GM18498 (cell line): ENCODE measurements around the gene DAAM2.

Source experiments
- ATAC-seq: cut with Tn5 transposase; IDR thresholded peaks from one replicate; pipeline ENCODE4 v1.9.1; 2021; ENCODE audit warnings: mild to moderate bottlenecking, moderate library complexity; ENCODE audit not compliant: unreplicated experiment

The DAAM2 gene

DNA sequence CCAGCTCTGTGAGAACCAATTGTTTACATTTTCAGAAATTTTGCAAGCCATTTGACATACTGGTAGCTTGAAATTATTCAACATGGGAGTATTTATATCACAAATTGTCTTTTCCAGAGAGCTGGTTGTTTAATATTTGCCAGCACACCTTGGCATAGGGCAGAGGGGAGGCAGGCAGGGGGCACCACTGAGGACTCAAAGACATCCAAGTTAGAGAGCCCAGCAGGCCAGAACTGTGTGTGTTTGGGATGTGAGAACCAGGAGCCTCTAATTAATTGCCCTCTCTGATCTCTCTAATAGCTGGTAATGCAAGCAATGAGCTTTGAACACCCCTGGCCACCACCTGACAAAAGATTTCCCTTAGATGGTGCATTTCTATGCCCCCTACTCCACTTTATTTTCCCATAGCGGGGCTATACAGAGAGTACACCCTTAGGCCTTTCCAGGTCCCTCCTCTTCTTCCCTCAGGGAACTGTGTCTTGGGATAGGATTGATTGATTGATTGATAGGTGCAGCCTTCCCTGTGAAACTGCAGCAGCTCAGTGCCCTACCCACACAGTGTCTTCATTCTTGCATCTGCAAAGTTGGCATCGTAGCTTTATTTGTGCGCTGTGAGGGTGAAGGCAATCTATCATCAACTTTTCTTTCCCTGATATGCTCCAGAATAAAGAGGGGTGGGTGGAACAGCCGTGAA is 112.9 kb downstream of the DAAM2 start:
- ATAC-seq: no peak

DNA sequence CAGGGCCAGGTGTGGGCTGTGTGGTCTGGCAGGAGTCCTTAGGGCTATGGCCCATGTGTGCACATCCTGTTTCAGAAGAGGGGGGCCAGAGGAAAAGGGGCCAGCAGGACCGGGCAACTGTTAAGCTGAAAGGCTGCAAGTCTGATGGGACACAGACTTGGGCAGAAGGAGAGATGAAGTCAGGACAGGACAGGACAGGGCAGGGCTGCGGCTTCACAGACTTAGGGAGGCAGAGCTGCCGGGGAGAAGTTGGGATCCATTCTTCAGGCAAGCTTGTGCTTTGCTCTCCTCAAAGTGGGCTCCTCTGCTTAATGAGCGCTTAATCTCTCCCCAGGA is 113.4 kb downstream of the DAAM2 start:
- ATAC-seq: no peak

DNA sequence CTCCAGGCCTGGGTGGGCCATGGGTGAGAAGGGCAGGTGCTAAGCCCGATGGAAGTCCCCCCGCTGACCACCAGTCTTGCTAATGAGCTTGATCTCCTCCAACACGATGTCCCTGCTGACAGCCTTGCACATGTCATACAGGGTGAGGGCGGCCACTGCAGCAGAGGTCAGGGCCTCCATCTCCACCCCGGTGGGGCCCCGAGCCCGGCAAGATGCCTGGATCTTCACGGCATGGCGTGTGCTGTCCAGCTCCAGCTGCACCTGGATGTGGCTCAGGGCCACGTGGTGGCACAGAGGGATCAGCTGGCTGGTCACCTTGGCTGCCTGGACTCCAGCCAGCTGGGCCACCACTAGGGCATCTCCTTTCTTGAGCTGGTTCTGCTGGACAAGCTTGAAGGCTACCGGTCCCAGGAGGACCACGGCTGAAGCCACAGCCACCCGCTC is 114.2 kb downstream of the DAAM2 start:
- no peak for ATAC-seq

DNA sequence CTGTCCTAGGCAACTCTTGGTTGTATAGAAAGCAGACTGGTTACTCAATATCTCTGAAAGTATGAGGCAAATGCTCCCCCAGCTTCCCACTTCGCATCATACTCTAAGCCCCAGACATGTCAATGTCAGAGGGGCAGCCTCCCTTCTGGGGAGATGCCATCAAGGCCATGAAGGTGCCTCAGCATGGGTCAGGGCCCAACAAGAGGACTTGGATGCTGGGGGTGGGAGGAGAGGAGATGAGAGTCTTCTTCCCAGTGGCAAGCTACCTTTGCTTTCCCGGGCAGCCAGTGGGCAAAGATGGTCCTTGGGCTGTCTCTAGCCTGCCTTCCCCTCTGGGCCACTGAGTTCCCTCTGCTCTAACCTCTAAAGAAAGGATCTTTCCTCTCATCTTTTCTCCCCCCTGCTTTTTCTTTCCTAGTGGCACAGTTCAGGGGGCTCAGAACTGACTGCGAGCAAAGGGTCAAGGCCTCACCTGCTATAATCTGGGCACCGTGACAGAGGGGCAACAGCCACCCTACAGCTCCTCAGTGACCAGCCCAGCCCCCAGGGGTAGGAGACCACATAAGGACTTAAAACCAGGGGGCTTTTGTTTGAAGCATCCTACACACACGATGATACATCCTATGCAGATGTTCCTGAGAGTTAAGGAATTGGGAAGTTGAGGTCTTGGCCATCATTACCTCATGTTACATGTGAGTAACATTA is 115.8 kb downstream of the DAAM2 start:
- ATAC-seq: no peak

DNA sequence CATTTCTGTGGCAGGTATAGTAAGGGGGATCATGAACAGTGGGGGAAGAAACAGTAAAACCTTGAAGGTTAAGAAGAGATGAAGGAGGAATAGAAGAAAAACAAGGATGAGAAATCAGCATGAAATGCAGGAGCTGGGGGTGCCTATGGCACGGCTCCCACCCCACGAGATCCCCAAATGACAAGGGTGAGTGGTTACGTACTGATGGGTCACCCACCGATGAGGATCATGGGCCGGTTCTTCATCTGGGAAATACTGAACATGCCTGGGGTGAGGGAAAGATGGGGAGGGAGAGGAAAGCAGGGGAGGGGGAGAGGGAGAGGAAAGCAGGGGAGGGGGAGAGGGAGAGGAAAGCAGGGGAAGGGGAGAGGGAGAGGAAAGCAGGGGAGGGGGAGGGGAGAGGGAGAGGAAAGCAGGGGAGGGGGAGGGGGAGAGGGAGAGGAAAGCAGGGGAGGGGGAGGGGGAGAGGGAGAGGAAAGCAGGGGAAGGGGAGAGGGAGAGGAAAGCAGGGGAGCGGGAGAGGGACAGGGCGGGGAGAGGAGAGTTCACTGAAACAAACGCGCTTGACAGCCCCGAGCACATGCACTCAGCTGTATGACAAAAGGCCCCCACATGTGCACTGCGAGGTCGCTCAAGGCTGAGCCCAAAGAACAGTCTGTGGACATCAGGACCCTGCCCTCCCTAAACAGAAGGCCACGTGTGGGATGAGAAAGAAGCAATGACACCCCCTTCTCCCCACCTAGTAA is 116.8 kb downstream of the DAAM2 start:
- ATAC-seq: no peak

DNA sequence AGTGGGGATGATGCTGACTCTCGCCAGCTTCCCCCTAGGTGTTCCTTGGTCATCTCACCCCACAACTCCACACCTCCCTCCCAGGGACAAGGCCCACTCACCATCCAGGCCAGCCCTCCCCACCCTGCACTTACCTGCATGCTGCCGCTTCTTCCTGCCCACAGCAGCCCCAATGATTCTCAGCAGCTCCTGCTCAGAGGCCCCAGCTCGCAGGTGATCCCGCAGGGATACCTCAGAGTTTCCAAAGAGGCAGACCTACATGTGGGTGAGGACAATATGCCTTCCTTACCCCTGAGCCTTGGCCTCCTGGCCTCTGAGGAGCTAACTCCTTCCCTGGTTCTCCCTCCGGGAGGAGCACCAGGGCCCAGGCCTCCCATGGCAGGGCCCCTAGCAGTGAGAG is 117.5 kb downstream of the DAAM2 start:
- no peak for ATAC-seq

DNA sequence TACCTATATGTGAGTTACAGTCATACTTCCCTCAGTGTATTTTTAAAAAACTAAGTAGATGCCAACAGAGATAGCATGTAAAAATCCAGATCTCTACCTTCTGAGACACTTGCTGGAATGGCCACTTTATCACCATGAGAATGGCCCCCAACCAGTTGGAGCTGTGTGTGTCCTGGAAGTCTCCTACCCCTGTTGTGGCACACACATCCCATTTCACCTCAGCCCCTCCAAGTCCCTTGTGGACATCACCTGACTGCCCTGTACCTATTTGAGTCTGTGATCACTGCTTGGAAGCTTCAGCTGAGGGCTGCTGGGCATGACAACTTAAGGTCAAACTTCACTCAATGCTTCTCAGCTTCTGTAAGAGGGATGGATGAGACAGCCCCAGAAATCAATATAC is 118.0 kb downstream of the DAAM2 start:
- no peak for ATAC-seq

DNA sequence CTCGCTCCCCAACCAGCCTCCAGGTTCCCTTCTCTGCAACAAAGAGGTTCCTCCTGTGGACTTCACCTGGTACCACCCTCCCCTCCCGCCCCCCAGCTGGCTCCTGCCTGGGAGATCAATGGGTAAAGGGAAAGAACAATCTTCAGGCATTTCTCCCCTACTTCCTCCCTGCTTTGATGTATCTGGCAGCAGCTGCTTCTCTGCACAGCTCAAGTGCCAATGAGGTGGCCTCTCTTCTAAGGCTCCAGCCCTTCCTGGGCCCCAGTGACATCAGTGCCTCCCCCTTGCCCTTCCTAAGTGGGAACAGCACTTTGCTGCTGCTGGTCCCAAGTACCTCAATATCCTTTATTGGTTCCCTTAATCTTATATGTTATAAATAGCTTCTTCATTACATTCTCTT is 118.6 kb downstream of the DAAM2 start:
- no peak for ATAC-seq

DNA sequence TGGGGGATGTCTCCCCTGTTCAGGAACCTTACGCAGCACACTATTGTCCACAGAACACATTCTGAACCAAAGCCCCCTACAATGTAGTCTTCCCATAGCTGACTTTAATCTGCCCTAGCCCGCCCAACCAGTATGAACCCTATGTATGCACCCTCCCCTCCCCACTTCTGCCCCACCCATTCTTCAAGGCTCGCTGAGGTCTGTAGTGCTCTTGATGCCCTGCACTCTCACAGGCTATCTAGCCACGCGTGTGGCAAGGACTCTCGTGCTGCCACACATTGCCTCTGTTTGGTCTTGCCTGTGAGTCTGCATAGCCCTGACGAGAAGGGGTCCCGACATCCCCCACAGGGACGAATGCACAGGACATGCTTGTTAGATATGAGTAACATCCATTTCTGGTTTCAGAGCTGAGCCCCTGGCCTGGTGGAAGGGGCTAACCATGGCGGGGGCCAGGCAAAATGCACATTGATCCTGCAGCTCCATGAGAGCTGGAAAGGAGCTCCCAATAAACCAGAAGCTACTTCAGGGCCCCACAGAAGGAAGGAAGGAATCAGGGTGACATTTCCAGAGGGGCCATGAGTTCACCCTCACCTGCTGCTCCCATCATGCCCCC is 119.4 kb downstream of the DAAM2 start:
- no peak for ATAC-seq

DNA sequence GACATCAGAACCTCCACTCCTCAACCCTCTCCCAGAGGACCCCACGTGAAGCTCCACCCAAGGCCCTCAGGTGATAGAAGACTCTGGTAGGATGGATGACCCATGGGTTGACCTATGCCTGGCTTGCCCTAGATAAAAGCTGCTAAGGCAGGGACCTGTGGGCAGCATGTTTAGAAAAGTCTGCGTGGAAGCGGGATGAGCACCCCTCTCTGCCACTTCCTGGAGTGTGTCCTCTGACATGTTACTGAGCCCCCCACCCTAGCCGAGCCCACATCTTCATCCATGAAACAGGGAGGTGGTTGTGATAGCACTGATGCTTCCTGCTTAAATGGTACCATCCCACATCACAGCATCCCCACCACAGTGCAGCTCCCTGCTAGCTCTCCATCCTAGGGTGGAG is 120.3 kb downstream of the DAAM2 start:
- no peak for ATAC-seq

DNA sequence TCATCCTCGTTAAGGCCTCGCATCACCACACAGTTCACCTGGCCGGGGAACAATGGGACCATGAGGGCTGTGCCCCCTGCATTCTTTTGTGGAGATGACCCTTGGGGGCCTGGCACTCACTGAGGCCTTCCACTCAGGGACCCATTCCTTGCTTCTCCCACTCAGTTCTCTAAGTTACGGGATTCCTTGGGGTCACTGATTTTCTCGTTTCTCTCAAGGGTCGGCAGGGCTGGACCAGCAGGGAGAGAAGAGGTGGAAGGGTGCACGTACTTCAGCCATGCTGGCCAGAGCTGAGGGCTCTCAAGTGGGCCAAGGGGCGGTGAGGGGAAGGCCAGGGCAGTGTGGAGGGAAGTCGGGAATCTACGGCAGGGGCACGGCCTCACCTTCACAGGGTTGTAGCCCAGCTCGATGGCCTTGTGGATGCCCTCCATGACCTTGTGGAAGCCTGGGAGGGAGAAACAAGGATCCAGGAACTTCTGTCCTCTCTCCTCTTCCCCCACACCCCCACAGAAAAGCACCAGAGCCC is 121.3 kb downstream of the DAAM2 start:
- no peak for ATAC-seq

DNA sequence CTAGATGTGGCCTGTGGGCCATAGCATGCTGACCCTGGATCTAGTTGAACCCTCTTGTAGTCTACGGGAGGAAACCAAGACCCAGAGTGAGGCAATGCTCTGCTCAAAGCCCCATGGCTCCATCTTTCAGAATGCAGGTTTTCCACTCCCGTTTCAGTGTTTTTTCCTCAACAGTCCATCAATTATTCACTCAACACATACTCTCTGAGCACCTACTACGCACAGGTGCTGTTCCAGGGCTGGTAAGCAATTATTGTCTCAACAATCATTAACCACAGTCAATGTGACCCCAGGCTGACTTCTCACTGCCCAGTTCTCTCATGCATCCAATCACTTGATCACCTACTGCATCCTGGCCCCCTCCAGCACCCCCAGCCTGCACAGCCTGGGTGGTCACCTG is 122.1 kb downstream of the DAAM2 start:
- ATAC-seq: no peak

DNA sequence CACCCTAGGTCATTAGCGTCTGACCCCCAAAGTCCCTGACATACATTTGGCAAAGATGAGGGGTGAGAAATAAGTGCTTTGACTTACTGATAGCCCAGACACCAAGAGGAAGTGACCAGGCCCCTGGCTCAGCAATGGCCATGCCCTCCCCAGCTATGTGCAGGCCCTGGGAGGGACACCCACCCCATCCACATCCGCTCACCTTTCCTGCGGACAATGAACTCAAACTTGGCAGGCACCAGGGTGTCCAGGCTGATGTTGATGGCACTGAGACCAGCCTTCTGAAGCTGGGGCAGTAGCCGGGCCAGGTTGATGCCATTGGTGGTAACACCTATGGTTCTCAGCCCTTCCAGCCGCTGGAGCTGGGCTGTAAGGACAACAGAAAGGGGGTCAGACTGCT is 123.7 kb downstream of the DAAM2 start:
- ATAC-seq: no peak

DNA sequence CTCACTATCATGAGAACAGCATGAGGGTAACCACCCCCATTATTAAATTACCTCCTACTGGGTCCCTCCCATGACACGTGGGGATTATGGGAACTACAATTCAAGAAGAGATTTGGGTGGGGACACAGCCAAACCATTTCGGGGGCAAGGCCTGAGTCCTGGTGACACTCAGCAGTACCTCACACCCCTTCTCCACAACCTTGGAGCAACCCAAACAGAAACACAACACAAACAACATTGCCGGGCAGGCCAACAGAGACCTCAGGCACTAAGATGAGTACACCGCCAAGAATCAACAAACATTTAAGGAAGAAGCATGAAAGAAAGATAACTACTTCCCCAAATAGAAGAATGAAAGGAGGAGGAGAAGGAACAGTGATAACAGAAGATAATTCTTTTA is 125.2 kb downstream of the DAAM2 start:
- ATAC-seq: no peak

DNA sequence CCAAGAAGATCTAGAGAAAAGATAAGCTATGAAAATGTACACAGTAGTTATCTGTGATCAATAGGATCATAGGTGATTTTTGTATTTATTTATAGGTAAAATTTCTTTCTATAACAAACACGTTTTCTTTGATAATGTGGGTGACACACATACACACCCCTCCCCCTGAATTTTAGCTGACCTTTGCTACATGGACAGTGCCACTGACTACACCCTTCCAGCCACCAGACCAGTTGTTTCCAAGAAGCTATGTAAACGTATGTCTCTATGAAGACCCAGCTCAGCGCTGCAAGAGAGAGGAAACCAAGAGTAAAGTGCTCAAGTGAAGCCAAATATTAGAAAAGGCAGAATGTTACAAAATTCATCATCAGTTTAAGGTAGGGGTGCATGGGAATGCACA is 125.8 kb downstream of the DAAM2 start:
- no peak for ATAC-seq

DNA sequence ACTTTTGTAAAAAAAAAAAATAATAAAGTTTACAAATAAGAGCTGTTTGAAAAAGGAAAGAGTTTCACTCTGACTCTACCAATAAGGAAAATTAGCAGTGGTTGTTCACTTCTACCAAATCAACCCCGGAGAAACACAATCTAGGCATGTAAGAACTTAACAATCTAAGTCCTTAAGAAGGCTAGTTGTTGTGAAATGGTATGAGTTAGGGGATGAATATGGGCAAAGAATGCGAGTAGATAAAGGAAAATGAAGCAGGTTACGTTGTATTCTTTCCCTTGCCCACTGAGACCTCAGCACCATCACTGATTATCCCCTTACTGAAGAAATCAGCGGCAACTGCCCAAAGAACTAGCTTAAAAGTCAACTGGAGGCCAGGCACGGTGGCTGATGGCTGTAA is 126.7 kb downstream of the DAAM2 start:
- ATAC-seq: no peak

DNA sequence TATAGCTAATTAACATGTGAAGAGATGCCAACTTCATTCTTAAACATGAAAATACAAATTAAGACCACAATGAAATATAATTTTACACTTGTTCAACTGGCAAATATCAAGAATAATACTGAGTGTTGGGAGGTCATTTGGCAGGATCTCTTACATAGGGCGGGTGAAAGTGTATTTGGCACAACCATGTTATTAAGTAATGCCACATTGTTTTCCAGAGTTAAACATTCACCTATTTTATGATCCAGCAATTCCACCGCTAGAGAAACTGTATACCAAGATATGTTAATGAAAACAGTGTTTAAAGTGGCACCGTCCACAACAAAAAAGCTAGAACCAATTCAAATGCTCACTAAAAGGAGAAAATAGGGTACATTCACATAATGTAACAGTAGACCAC is 128.0 kb downstream of the DAAM2 start:
- ATAC-seq: no peak

DNA sequence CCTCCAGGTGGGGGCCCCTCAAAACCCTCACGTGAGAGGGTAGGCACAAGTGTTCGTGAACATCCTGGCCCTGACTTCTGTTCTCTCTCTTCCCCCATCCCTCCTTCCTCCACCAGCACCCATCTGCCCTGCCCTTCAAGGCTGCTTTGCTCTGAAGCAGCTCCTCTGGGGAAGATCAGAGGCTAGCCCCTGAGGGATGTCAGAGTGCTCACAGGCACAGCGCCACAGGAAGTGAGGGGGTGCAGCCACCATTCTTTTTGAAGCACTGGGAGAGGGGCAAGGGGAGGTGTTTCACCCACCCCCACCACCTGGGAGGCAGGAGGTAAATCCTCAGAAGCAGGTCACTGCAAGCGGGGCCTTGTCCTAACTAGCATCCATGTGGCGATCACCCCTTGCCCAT is 130.6 kb downstream of the DAAM2 start:
- ATAC-seq: no peak

DNA sequence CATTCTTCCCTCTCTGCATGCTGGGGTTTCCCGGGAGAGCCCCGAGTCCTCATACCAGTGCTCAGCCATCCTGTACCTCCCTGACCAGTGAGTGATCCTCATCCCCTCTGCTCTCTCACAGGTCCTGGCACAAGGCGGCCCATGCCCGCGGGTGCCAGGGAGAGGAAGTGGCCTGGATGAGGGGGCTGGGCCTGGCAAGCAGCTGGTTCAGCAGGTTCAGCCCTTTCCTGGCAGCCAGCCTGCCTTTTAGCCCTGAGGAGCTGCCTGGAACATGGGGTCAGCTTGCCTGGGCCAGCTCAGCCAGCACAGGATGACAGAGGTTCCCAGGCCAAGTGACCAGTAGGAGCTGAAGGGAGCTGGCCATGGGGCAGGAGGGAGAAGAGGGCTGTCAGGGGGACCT is 131.2 kb downstream of the DAAM2 start:
- ATAC-seq: no peak

DNA sequence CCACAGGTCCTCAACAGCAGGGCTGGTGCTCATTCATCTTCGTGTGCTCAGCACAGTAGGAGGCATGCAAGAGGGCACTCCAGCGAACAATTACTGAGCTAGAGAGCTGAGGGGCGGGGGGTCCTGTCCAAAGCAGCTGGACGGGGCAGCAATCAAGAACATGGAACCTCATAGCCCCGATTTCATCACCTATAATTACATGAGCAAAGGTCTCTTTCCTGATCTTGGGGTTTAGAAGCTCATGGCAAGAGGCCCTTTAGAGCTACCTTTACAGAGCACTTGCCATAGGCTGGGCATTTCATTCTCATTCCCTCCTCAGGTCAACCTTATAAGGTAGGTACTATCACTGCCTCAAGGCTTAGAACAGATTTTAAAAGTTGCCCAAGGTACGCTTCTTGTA is 131.7 kb downstream of the DAAM2 start:
- ATAC-seq: no peak

DNA sequence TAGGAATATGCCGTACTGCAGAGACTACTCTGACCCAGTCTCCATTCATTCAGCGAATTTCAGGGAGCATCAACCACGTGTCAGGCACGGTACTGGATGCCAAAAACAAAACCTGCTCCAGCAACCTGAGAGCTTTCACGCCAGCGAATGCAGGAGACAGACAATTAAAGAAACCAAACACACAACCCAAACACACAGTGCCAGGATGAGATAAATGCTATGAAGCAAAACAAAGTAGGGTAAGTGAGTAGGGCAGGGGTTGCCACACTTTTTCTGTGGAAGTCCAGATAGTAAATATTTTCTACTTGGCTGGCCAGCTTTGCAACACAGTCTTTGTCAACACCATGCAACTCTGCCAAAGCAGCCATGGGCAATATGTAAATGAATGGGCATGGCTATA is 132.1 kb downstream of the DAAM2 start:
- ATAC-seq: no peak
